NCI-H1048 (cell line): Measurements from ENCODE around the gene HEPH.
"Not testable (repeated sequence)": the region's sequence is repeated elsewhere in the genome, so short reads cannot be mapped to it uniquely, and the experiment has no call there.

Experiments
- DNase-seq: peaks from one replicate; lab custom pipeline; 2025; lab: John Stamatoyannopoulos, UW

The HEPH gene

GRCh38 chrX:66200855-66201795 is 37.1 kb downstream of the HEPH start:
- DNase-seq = no peak

- no peak for DNase-seq
Measured at GRCh38 chrX:66203114-66203513, 39.1 kb downstream of the HEPH start.

- DNase-seq = no peak
Measured at GRCh38 chrX:66221856-66222255, 57.8 kb downstream of the HEPH start.

- no peak for DNase-seq
Measured at GRCh38 chrX:66232296-66232695, 68.2 kb downstream of the HEPH start.

GRCh38 chrX:66233209-66233608 is 69.2 kb downstream of the HEPH start:
- no peak for DNase-seq

GRCh38 chrX:66233904-66234303 is 69.9 kb downstream of the HEPH start:
- DNase-seq = not testable (repeated sequence)

- no peak for DNase-seq
Measured at GRCh38 chrX:66255359-66255967, 91.4 kb downstream of the HEPH start.

GRCh38 chrX:66262807-66263206 is 98.8 kb downstream of the HEPH start:
- no peak for DNase-seq
